NCI-H446 treated with DMSO at 0.1 percent for 48 hours (cell line): ENCODE results near the gene MTHFS.
"Not testable (repeated sequence)": the region's sequence is repeated elsewhere in the genome, so short reads cannot be mapped to it uniquely, and the experiment has no call there.

ENCODE experiments used
- DNase-seq: peaks from one replicate; lab custom pipeline; 2025; lab: John Stamatoyannopoulos, UW

The MTHFS gene

GRCh38 chr15:79896634-79897379, at the start of gene MTHFS:
Gene MTHFS, minus strand, starts transcription at chr15:79897014. Its CDS starts 26 bp downstream, at chr15:79896988.
- DNase-seq: peak; percentile 21

GRCh38 chr15:79944622-79945021, 47.8 kb upstream of the MTHFS start:
- DNase-seq: no peak

DNA sequence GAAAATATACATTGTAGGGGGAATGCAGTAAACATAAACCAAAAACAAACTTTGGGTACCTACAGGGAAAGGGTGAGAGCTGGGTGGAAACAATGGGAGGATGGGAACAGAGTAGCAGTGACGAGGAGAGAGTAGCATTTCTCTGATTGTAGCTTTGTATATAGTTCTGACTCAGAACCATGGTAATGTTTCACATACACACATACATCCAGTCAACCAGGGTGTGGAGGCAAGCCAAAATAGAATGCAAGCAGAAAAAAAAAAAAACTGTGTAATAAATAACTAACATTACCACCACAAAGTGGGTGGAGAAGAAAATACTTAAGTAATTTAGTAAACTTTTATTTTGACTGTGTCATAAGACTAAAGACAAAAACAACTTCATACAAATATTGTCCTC, 47.0 kb upstream of the MTHFS start:
- DNase-seq: no peak

GRCh38 chr15:79942741-79943481, 46.1 kb upstream of the MTHFS start:
- DNase-seq: no peak

DNA sequence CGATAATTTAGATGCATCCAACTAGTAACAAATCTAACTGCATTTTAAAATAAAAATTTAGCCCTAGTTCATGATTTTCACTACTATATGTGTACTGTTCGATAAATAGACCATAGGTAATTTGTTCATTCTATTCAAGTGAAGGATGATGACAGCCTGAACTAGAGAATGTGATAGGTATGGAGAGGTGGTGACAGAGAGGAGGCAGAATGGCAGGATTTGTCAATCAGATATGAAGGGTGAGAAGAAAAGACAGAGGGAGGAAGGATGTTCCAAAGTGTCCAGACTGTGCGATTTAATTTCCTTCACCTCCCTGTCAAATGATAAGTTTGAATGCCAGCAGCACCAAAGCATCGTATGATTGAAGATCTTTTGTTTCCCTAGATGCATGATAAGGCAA, 42.6 kb upstream of the MTHFS start:
- no peak for DNase-seq

DNA sequence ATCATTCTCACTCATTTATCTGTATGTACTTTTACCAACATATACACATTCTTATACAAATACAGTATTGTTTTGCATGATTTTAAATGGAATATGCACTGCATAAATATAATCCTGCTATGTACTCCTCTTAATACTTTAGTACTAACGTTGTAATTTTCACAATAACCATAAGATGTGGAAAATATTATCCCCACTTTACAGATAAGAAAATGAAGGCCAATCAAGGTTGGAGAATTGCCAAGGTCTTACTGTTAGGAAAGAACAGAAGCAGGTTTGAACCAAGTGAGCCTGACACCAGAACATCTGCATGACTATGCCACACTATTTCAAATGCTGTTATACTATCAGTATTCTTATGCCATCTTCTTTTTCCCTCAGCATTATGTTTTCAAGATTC, 41.3 kb upstream of the MTHFS start:
- DNase-seq: no peak

- not testable (repeated sequence) for DNase-seq
These were observed 38.9 kb upstream of the MTHFS start for GRCh38 chr15:79935556-79936201.

- DNase-seq: no peak
These were observed 36.4 kb upstream of the MTHFS start for GRCh38 chr15:79933231-79933630.

- no peak for DNase-seq
These were observed 35.6 kb upstream of the MTHFS start for GRCh38 chr15:79932447-79932846.

- DNase-seq: no peak
These were observed 33.7 kb upstream of the MTHFS start for GRCh38 chr15:79930516-79930915.

GRCh38 chr15:79929412-79929811, 32.6 kb upstream of the MTHFS start:
- DNase-seq: no peak

DNA sequence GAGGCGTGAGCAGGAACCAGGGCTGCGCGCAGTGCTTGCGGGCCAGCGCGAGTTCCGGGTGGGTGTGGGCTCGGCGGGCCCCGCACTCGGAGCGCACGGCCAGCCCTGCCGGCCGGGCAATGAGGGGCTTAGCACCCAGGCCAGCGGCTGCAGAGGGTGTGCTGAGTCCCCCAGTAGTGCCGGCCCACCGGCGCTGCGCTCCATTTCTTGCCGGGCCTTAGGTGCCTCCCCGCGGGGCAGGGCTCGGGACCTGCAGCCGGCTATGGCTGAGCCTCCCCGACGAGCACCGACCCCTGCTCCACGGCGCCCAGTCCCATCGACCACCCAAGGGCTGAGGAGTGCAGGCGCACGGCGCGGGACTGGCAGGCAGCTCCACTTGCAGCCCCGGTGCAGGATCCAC, 29.3 kb upstream of the MTHFS start:
- not testable (repeated sequence) for DNase-seq

DNA sequence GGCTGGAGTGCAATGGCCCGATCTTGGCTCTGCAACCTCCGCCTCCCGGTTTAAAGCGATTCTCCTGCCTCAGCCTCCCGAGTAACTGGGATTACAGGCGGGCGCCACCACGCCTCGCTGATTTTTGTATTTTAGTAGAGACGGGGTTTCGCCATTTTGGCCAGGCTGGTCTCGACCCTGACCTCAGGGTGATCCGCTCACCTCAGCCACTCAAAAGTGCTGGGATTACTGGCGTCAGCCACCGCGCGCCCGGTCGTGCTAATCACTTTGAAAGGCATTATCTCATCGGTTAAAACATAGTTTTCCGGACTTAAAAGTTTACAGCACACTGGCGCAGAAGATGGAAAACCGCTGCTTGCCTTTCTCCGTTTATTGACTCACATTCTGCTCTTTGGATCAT, 27.6 kb upstream of the MTHFS start:
- DNase-seq: no peak

- peak; percentile 92 for DNase-seq
These were observed 26.8 kb upstream of the MTHFS start for GRCh38 chr15:79923515-79924169.

DNA sequence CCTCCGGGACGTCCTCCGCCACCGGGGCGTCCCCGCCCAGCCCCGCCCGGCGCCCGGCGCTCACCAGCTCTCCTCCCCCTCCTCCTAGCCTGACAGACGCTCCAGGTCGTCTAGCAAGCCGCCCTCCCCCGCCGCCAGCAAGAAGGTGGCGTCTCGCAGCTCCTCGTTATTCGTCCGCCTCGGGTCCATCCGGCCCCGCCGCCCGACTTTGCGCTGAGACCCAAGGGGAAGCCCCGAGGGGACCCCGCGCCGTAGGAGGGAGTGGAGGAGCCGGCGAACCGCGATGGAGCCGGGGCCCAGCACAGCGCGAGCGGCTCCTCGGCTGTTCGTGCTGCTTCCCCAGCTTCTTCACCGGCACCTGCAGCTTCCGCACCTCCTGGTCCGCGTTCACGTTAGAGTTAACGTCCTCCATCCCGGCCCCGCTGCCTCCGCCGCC, 26.3 kb upstream of the MTHFS start:
- no peak for DNase-seq

GRCh38 chr15:79922512-79923078, 25.8 kb upstream of the MTHFS start:
- no peak for DNase-seq

- DNase-seq: no peak
These were observed 23.1 kb upstream of the MTHFS start for GRCh38 chr15:79919749-79920511.

GRCh38 chr15:79919090-79919748, 22.4 kb upstream of the MTHFS start:
- DNase-seq: no peak

DNA sequence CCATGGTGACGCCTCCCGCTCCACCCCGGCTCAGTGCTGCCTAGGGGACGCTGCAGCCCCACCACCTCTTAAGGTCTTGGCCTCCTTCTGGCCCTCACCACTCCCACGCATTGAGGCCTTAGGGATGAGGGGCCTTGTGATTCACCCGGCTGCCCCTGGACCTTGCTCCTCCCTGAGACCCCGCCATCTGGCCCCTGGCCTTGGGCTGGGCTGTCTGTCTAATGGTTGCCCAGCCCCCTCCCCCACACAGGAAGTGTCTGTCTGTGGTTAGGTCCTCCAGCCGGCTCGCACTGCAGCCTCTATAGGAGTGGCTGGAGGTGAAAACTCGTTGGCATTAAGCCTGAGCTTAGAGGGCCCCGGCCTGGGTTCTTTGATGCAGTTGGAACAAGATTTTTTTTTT, 21.5 kb upstream of the MTHFS start:
- no peak for DNase-seq

DNA sequence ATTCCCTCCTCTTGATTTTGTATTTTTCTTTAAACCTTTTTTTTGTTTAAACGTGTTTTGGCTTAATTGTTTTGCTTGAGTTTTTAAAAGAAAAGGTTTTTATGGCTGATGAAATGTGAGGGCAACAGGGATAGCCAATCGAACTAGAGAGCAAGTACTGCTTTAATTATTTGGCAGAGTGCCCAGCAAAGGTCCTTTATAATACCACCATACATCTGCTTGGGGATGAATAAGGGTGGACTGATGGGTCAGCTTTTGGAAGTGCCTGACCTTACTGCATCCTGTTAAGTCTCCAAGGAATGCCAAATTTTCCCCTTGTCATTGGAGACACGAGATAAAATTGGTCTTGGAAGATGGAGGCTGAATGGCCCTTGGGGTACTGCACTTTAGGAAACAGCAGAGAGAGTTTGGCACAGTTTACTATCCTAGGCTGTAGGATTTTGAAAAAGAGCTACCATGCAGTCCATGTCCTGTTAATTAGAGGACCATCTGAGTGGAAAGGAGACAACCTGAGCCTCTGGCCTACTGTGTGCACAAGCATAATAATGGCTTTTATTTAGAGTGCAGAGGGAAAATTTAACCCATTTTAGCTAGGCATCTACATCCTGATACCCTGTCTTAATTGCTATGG, 19.8 kb upstream of the MTHFS start:
- no peak for DNase-seq
